ENCODE results near the gene USP3.
A peak's percentile ranks its signal among the peaks of the same experiment; 100 is the strongest.

Gene USP3

GRCh38 chr15:63598473-63599400 is 94.3 kb downstream of the USP3 start:
- H3K27me3 ChIP-seq (replicated peaks; ENCODE audit: control insufficient read depth, insufficient read depth, low read length): no peaks in the 10 kb centered on the region
- peaks cover 2% of the 10 kb centered on the region; the same call in 1 of the 2 replicates for H3K36me3 ChIP-seq (ENCODE audit: control insufficient read depth, insufficient read depth, low read length)
- no peak overlapping the region for H3K4me3 ChIP-seq (replicated peaks; ENCODE audit: low read depth, low read length)
- DNase-seq (ENCODE audit: extremely low read depth, insufficient read length): no peak
- no peak for TF ChIP-seq CTCF (IDR thresholded peaks at IDR 0.05; ENCODE audit: insufficient read depth, low read length, poor library complexity, severe bottlenecking)

- TF ChIP-seq CTCF (IDR thresholded peaks at IDR 0.05; ENCODE audit: insufficient read depth, low read length, poor library complexity, severe bottlenecking): peak; percentile 74
- no peaks in the 10 kb centered on the region; the same call in none of the 2 replicates for H3K36me3 ChIP-seq (ENCODE audit: control insufficient read depth, insufficient read depth, low read length)
- no peaks in the 10 kb centered on the region for H3K27me3 ChIP-seq (replicated peaks; ENCODE audit: control insufficient read depth, insufficient read depth, low read length)
- peak; percentile 61 for DNase-seq (ENCODE audit: extremely low read depth, insufficient read length)
- peak overlapping the region; percentile 66 for H3K4me3 ChIP-seq (replicated peaks; ENCODE audit: low read depth, low read length)
Observed at GRCh38 chr15:63599401-63600000, 95.1 kb downstream of the USP3 start.

- no peak for DNase-seq (ENCODE audit: extremely low read depth, insufficient read length)
- no peak for TF ChIP-seq CTCF (IDR thresholded peaks at IDR 0.05; ENCODE audit: insufficient read depth, low read length, poor library complexity, severe bottlenecking)
- H3K36me3 ChIP-seq (ENCODE audit: control insufficient read depth, insufficient read depth, low read length): no peaks in the 10 kb centered on the region; the same call in none of the 2 replicates
Observed at GRCh38 chr15:63600001-63600615, 95.7 kb downstream of the USP3 start.

GRCh38 chr15:63600616-63601025 is 96.2 kb downstream of the USP3 start:
- no peak for TF ChIP-seq CTCF (IDR thresholded peaks at IDR 0.05; ENCODE audit: insufficient read depth, low read length, poor library complexity, severe bottlenecking)
- peak; percentile 98 for DNase-seq (ENCODE audit: extremely low read depth, insufficient read length)
- H3K4me3 ChIP-seq (replicated peaks; ENCODE audit: low read depth, low read length): peak overlapping the region; percentile 83
- no peaks in the 10 kb centered on the region for H3K27me3 ChIP-seq (replicated peaks; ENCODE audit: control insufficient read depth, insufficient read depth, low read length)
- H3K36me3 ChIP-seq (ENCODE audit: control insufficient read depth, insufficient read depth, low read length): no peaks in the 10 kb centered on the region; the same call in none of the 2 replicates

More at GRCh38 chr15:63600001-63600615, 95.7 kb downstream of the USP3 start:
- H3K27me3 ChIP-seq (replicated peaks; ENCODE audit: control insufficient read depth, insufficient read depth, low read length): no peaks in the 10 kb centered on the region
- H3K4me3 ChIP-seq (replicated peaks; ENCODE audit: low read depth, low read length): peak overlapping the region; percentile 66

- DNase-seq (ENCODE audit: extremely low read depth, insufficient read length): no peak
- Histone ChIP-seq H3K36me3 (ENCODE audit: control insufficient read depth, insufficient read depth, low read length) (no peaks in the 10 kb centered on the region; the same call in none of the 2 replicates), H3K27me3 (replicated peaks; ENCODE audit: control insufficient read depth, insufficient read depth, low read length) (no peaks in the 10 kb centered on the region), H3K4me3 (replicated peaks; ENCODE audit: low read depth, low read length) (peak overlapping the region; percentile 83)
- no peak for TF ChIP-seq CTCF (IDR thresholded peaks at IDR 0.05; ENCODE audit: insufficient read depth, low read length, poor library complexity, severe bottlenecking)
Observed at GRCh38 chr15:63601026-63601703, 96.8 kb downstream of the USP3 start.

All from GM06990 (cell line).